ENCODE measurements around the gene ARAP2. TPM values are rescaled to one million over a fixed set of nuclear protein-coding genes. Genes with fewer than 3 reads are reported as not detected.

Gene ARAP2
- total RNA-seq, 1 donor from 2014 or later: 9.2 TPM

DNA sequence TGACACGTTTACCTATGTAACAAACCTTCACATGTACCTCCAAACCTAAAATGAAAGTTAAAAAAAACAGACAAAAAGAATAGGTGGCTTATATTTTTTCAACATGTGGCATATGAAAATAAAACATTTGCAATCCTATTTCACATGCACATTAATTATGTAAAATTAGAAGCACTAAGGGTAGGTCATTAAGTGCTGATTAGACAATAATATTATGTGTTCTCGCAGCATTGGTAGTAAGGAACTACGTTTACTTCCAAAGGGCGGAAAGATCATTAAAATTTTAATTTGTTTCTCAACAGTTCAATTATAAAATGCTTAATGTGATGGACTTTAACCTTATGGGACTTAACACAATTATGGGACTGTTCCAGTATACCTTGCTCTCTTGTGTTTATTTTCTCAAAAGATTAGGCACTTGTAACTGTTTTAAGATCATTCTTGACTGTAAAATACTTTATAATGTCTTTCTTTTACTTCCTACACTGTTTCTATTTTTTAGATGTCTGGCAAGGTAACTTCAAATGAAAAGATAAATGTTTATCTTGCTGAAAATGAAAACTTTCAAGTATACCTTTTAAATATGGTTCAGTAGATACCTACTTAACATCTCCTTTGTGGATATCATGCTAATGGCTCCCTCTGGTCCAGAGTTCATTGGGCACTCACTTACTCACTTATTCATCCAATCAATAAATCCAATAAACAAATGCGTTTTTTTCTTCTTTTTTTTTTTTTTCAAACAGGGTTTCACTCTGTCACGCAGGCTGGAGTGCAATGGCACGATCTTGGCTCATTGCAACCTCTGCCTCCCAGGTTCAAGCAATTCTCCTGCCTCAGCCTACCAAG, 202.0 kb downstream of the ARAP2 start:
- Mint-ChIP-seq H3K4me1 (ENCODE audit: low read depth) (peaks cover 3% of the 10 kb centered on the region), H3K27me3 (no peaks in the 10 kb centered on the region), H3K9me3 (ENCODE audit: low read depth) (peaks cover 7% of the 10 kb centered on the region), H3K36me3 (ENCODE audit: insufficient read depth) (no peaks in the 10 kb centered on the region), H3K27ac (no peak overlapping the region), H3K4me3 (ENCODE audit: low read depth) (no peak overlapping the region)
- no peak for TF ChIP-seq CTCF (IDR thresholded peaks at IDR 0.05; ENCODE audit: unreplicated experiment)
- no peak for DNase-seq (ENCODE audit: low spot score, unreplicated experiment)

GRCh38 chr4:36041340-36041739, 203.0 kb downstream of the ARAP2 start:
- TF ChIP-seq CTCF (IDR thresholded peaks at IDR 0.05; ENCODE audit: unreplicated experiment): no peak
- Mint-ChIP-seq H3K36me3 (ENCODE audit: insufficient read depth) (no peaks in the 10 kb centered on the region), H3K27me3 (no peaks in the 10 kb centered on the region), H3K4me1 (ENCODE audit: low read depth) (peaks cover 3% of the 10 kb centered on the region), H3K27ac (no peak overlapping the region), H3K4me3 (ENCODE audit: low read depth) (no peak overlapping the region), H3K9me3 (ENCODE audit: low read depth) (peaks cover 7% of the 10 kb centered on the region)
- no peak for DNase-seq (ENCODE audit: low spot score, unreplicated experiment)

- Mint-ChIP-seq H3K4me1 (ENCODE audit: low read depth) (peaks cover 3% of the 10 kb centered on the region), H3K27ac (no peak overlapping the region), H3K27me3 (no peaks in the 10 kb centered on the region), H3K9me3 (ENCODE audit: low read depth) (peaks cover 7% of the 10 kb centered on the region), H3K4me3 (ENCODE audit: low read depth) (no peak overlapping the region), H3K36me3 (ENCODE audit: insufficient read depth) (no peaks in the 10 kb centered on the region)
- TF ChIP-seq CTCF (IDR thresholded peaks at IDR 0.05; ENCODE audit: unreplicated experiment): no peak
- no peak for DNase-seq (ENCODE audit: low spot score, unreplicated experiment)
Observed at GRCh38 chr4:36039026-36039425, 205.3 kb downstream of the ARAP2 start.

- Mint-ChIP-seq H3K36me3 (ENCODE audit: insufficient read depth) (no peaks in the 10 kb centered on the region), H3K4me1 (ENCODE audit: low read depth) (peaks cover 3% of the 10 kb centered on the region)
- DNase-seq (ENCODE audit: low spot score, unreplicated experiment): no peak
Observed at GRCh38 chr4:36038491-36038890, 205.8 kb downstream of the ARAP2 start.

GRCh38 chr4:36037127-36037526, 207.2 kb downstream of the ARAP2 start:
- Mint-ChIP-seq H3K9me3 (ENCODE audit: low read depth) (peaks cover 11% of the 10 kb centered on the region), H3K27ac (no peak overlapping the region), H3K36me3 (ENCODE audit: insufficient read depth) (no peaks in the 10 kb centered on the region), H3K4me1 (ENCODE audit: low read depth) (no peaks in the 10 kb centered on the region), H3K27me3 (no peaks in the 10 kb centered on the region), H3K4me3 (ENCODE audit: low read depth) (no peak overlapping the region)
- TF ChIP-seq CTCF (IDR thresholded peaks at IDR 0.05; ENCODE audit: unreplicated experiment): no peak
- DNase-seq (ENCODE audit: low spot score, unreplicated experiment): no peak

More at GRCh38 chr4:36038491-36038890, 205.8 kb downstream of the ARAP2 start:
- no peak overlapping the region for H3K4me3 Mint-ChIP-seq (ENCODE audit: low read depth)
- no peaks in the 10 kb centered on the region for H3K27me3 Mint-ChIP-seq
- H3K27ac Mint-ChIP-seq: no peak overlapping the region
- H3K9me3 Mint-ChIP-seq (ENCODE audit: low read depth): peaks cover 7% of the 10 kb centered on the region
- TF ChIP-seq CTCF (IDR thresholded peaks at IDR 0.05; ENCODE audit: unreplicated experiment): no peak

All from progenitor cell of endocrine pancreas (in vitro differentiated cells).